Amygdala (tissue), 56 donors: ENCODE measurements around the gene NUTM1.
"Not testable (repeated sequence)": the region's sequence is repeated elsewhere in the genome, so short reads cannot be mapped to it uniquely, and the experiment has no call there.

Experiments
- DNase-seq, 56 donors: peaks; one replicate each; lab custom pipeline; 2025; lab: John Stamatoyannopoulos, UW

NUTM1 gene

GRCh38 chr15:34362047-34362773, 19.1 kb downstream of the NUTM1 start:
- DNase-seq = no peak

GRCh38 chr15:34364041-34364440, 20.9 kb downstream of the NUTM1 start:
- no peak for DNase-seq

- DNase-seq = no peak
Measured at GRCh38 chr15:34365091-34365825, 22.1 kb downstream of the NUTM1 start.

GRCh38 chr15:34365836-34366235, 22.7 kb downstream of the NUTM1 start:
- peak in 2 of 56 donors; percentile 31 to 35 for DNase-seq

GRCh38 chr15:34366271-34367065, 23.4 kb downstream of the NUTM1 start:
- peak in 40 of 56 donors; percentile 6 to 63 (median 36) for DNase-seq

- peak in 55 of 56 donors; percentile 34 to 90 (median 76) for DNase-seq
Measured at GRCh38 chr15:34367101-34368081, 24.3 kb downstream of the NUTM1 start, which contains the start of gene LPCAT4. TSS of gene LPCAT4 (minus strand) at chr15:34367196. CDS start at chr15:34367100, 96 bp downstream.

- DNase-seq = no peak
Measured at GRCh38 chr15:34370129-34370528, 27.0 kb downstream of the NUTM1 start.

GRCh38 chr15:34370643-34371042, 27.5 kb downstream of the NUTM1 start:
- no peak for DNase-seq

- DNase-seq = no peak
Measured at GRCh38 chr15:34373951-34374350, 30.8 kb downstream of the NUTM1 start.

GRCh38 chr15:34374816-34375215, 31.7 kb downstream of the NUTM1 start:
- no peak for DNase-seq

- not testable (repeated sequence) for DNase-seq
Measured at GRCh38 chr15:34375541-34375940, 32.4 kb downstream of the NUTM1 start.

- no peak for DNase-seq
Measured at GRCh38 chr15:34376856-34377255, 33.7 kb downstream of the NUTM1 start.

- not testable (repeated sequence) for DNase-seq
Measured at GRCh38 chr15:34380491-34380890, 37.4 kb downstream of the NUTM1 start.

GRCh38 chr15:34381829-34382521, 38.9 kb downstream of the NUTM1 start:
- DNase-seq = not testable (repeated sequence)

GRCh38 chr15:34389594-34390086, 46.5 kb downstream of the NUTM1 start:
- DNase-seq = not testable (repeated sequence)

GRCh38 chr15:34392981-34393380, 49.9 kb downstream of the NUTM1 start:
- not testable (repeated sequence) for DNase-seq

GRCh38 chr15:34397637-34398259, 54.6 kb downstream of the NUTM1 start:
- not testable (repeated sequence) for DNase-seq

GRCh38 chr15:34403160-34403598, 60.1 kb downstream of the NUTM1 start:
- not testable (repeated sequence) for DNase-seq
